Activated T-cell treated with anti-CD3 and anti-CD28 coated beads, Interleukin-2, amount 50 U/mL, for 4 hours (primary cell): ENCODE results near the gene NEK11. TPM values are rescaled to one million over a fixed set of nuclear protein-coding genes. Genes with fewer than 3 reads are reported as not detected.

Experiments used
- ATAC-seq, 2 donors: fragments of 200-7000 bp; cut with Tn5 transposase; one replicate each; pipeline ENCODE4 v1.10.0; 2021
- DNase-seq: peaks from one replicate; pipeline ENCODE4 v3.0.0-alpha.2; 2020
- H3K27me3 Mint-ChIP-seq: one replicate; pipeline ENCODE4 v1.8.0; 2021; ENCODE audit warnings: low read depth, mixed read lengths
- H3K36me3 Mint-ChIP-seq: one replicate; pipeline ENCODE4 v1.8.0; 2022; ENCODE audit warnings: mixed read lengths; ENCODE audit not compliant: insufficient read depth
- H3K4me1 Mint-ChIP-seq: one replicate; pipeline ENCODE4 v1.8.0; 2021; ENCODE audit warnings: low read depth, mixed read lengths
- H3K4me3 Mint-ChIP-seq: one replicate; pipeline ENCODE4 v1.8.0; 2021; ENCODE audit warnings: mild to moderate bottlenecking, moderate library complexity, mixed read lengths
- H3K9me3 Mint-ChIP-seq: one replicate; pipeline ENCODE4 v1.8.0; 2021; ENCODE audit warnings: mixed read lengths
- total RNA-seq, 3 donors: library from RNA; stranded (reverse); gene quantifications; one replicate each; pipeline ENCODE4 v1.2.1, GENCODE V29; 2021

The NEK11 gene
- total RNA-seq, 3 donors from 2014 or later: 0.58 to 1.4 (median 1.2) TPM

- no peaks in the 10 kb centered on the region for H3K4me1 Mint-ChIP-seq
- no peak overlapping the region for H3K4me3 Mint-ChIP-seq
- DNase-seq: no peak
- peaks cover 5% of the 10 kb centered on the region for H3K9me3 Mint-ChIP-seq
- no peak for ATAC-seq
- peaks cover 2% of the 10 kb centered on the region for H3K36me3 Mint-ChIP-seq
- H3K27me3 Mint-ChIP-seq: no peaks in the 10 kb centered on the region
Measured at GRCh38 chr3:131140891-131141290, 114.2 kb downstream of the NEK11 start.

GRCh38 chr3:131141770-131142169, 115.1 kb downstream of the NEK11 start:
- ATAC-seq (no peak), DNase-seq (no peak)
- peaks cover 2% of the 10 kb centered on the region for H3K36me3 Mint-ChIP-seq
- H3K4me3 Mint-ChIP-seq: no peak overlapping the region
- H3K27me3 Mint-ChIP-seq: no peaks in the 10 kb centered on the region
- peaks cover 5% of the 10 kb centered on the region for H3K9me3 Mint-ChIP-seq
- H3K4me1 Mint-ChIP-seq: no peaks in the 10 kb centered on the region

GRCh38 chr3:131142580-131142979, 115.9 kb downstream of the NEK11 start:
- ATAC-seq (no peak), DNase-seq (no peak)
- Mint-ChIP-seq H3K9me3 (peaks cover 5% of the 10 kb centered on the region), H3K4me3 (no peak overlapping the region), H3K36me3 (peaks cover 2% of the 10 kb centered on the region), H3K27me3 (no peaks in the 10 kb centered on the region), H3K4me1 (no peaks in the 10 kb centered on the region)

GRCh38 chr3:131143802-131144201, 117.1 kb downstream of the NEK11 start:
- Mint-ChIP-seq H3K27me3 (no peaks in the 10 kb centered on the region), H3K9me3 (peaks cover 5% of the 10 kb centered on the region), H3K36me3 (peaks cover 2% of the 10 kb centered on the region), H3K4me3 (no peak overlapping the region), H3K4me1 (no peaks in the 10 kb centered on the region)
- ATAC-seq: no peak
- no peak for DNase-seq

GRCh38 chr3:131147534-131147933, 120.9 kb downstream of the NEK11 start:
- Mint-ChIP-seq H3K36me3 (peaks cover under 1% of the 10 kb centered on the region), H3K9me3 (no peaks in the 10 kb centered on the region), H3K4me3 (no peak overlapping the region), H3K27me3 (no peaks in the 10 kb centered on the region), H3K4me1 (no peaks in the 10 kb centered on the region)
- ATAC-seq: no peak
- DNase-seq: no peak

GRCh38 chr3:131158434-131158833, 131.8 kb downstream of the NEK11 start:
- Mint-ChIP-seq H3K9me3 (no peaks in the 10 kb centered on the region), H3K4me3 (no peak overlapping the region), H3K4me1 (no peaks in the 10 kb centered on the region), H3K27me3 (no peaks in the 10 kb centered on the region), H3K36me3 (peaks cover 2% of the 10 kb centered on the region)
- DNase-seq (no peak), ATAC-seq (peak in 1 of 2 donors; percentile 27)

GRCh38 chr3:131162516-131162915, 135.8 kb downstream of the NEK11 start:
- no peak for ATAC-seq
- no peak for DNase-seq
- H3K27me3 Mint-ChIP-seq: no peaks in the 10 kb centered on the region
- no peaks in the 10 kb centered on the region for H3K9me3 Mint-ChIP-seq
- H3K36me3 Mint-ChIP-seq: no peaks in the 10 kb centered on the region
- no peak overlapping the region for H3K4me3 Mint-ChIP-seq
- no peaks in the 10 kb centered on the region for H3K4me1 Mint-ChIP-seq

- Mint-ChIP-seq H3K4me3 (no peak overlapping the region), H3K9me3 (no peaks in the 10 kb centered on the region), H3K36me3 (no peaks in the 10 kb centered on the region), H3K27me3 (no peaks in the 10 kb centered on the region), H3K4me1 (no peaks in the 10 kb centered on the region)
- ATAC-seq (no peak), DNase-seq (no peak)
Measured at GRCh38 chr3:131167867-131168266, 141.2 kb downstream of the NEK11 start.

GRCh38 chr3:131169331-131169730, 142.7 kb downstream of the NEK11 start:
- no peaks in the 10 kb centered on the region for H3K9me3 Mint-ChIP-seq

GRCh38 chr3:131172502-131173200, 146.0 kb downstream of the NEK11 start:
- Mint-ChIP-seq H3K36me3 (no peaks in the 10 kb centered on the region), H3K4me3 (no peak overlapping the region), H3K9me3 (no peaks in the 10 kb centered on the region), H3K27me3 (no peaks in the 10 kb centered on the region), H3K4me1 (peaks cover 16% of the 10 kb centered on the region)
- ATAC-seq (no peak), DNase-seq (no peak)

More at GRCh38 chr3:131169331-131169730, 142.7 kb downstream of the NEK11 start:
- ATAC-seq: no peak
- Mint-ChIP-seq H3K4me1 (peaks cover 5% of the 10 kb centered on the region), H3K4me3 (no peak overlapping the region), H3K27me3 (no peaks in the 10 kb centered on the region), H3K36me3 (no peaks in the 10 kb centered on the region)
- no peak for DNase-seq

- ATAC-seq (peak; percentile 51 to 62), DNase-seq (no peak)
- H3K27me3 Mint-ChIP-seq: no peaks in the 10 kb centered on the region
- H3K36me3 Mint-ChIP-seq: peaks cover 2% of the 10 kb centered on the region
- no peak overlapping the region for H3K4me3 Mint-ChIP-seq
- no peaks in the 10 kb centered on the region for H3K9me3 Mint-ChIP-seq
- H3K4me1 Mint-ChIP-seq: peaks cover 16% of the 10 kb centered on the region
Measured at GRCh38 chr3:131174752-131175151, 148.1 kb downstream of the NEK11 start.

GRCh38 chr3:131178710-131179375, 152.2 kb downstream of the NEK11 start:
- Mint-ChIP-seq H3K27me3 (no peaks in the 10 kb centered on the region), H3K36me3 (peaks cover 4% of the 10 kb centered on the region), H3K4me3 (no peak overlapping the region), H3K4me1 (peaks cover 13% of the 10 kb centered on the region), H3K9me3 (peaks cover 3% of the 10 kb centered on the region)
- DNase-seq: no peak
- ATAC-seq: no peak

GRCh38 chr3:131192701-131193100, 166.0 kb downstream of the NEK11 start:
- Mint-ChIP-seq H3K27me3 (no peaks in the 10 kb centered on the region), H3K4me3 (no peak overlapping the region), H3K36me3 (peaks cover 2% of the 10 kb centered on the region), H3K9me3 (peaks cover 4% of the 10 kb centered on the region), H3K4me1 (no peaks in the 10 kb centered on the region)
- no peak for ATAC-seq
- no peak for DNase-seq

GRCh38 chr3:131193641-131194238, 167.1 kb downstream of the NEK11 start:
- ATAC-seq (no peak), DNase-seq (no peak)
- H3K9me3 Mint-ChIP-seq: peaks cover 4% of the 10 kb centered on the region
- no peaks in the 10 kb centered on the region for H3K27me3 Mint-ChIP-seq
- H3K4me3 Mint-ChIP-seq: no peak overlapping the region
- H3K36me3 Mint-ChIP-seq: peaks cover 1% of the 10 kb centered on the region
- no peaks in the 10 kb centered on the region for H3K4me1 Mint-ChIP-seq

- peaks cover 7% of the 10 kb centered on the region for H3K9me3 Mint-ChIP-seq
- no peaks in the 10 kb centered on the region for H3K4me1 Mint-ChIP-seq
- ATAC-seq (no peak), DNase-seq (no peak)
- no peak overlapping the region for H3K4me3 Mint-ChIP-seq
- no peaks in the 10 kb centered on the region for H3K27me3 Mint-ChIP-seq
- H3K36me3 Mint-ChIP-seq: no peaks in the 10 kb centered on the region
Measured at GRCh38 chr3:131194816-131195215, 168.1 kb downstream of the NEK11 start.
